GM18858 (cell line): ENCODE data around the gene MYMX.
A peak's percentile ranks its signal among the peaks of the same experiment; 100 is the strongest.
"Not testable (repeated sequence)": the region's sequence is repeated elsewhere in the genome, so short reads cannot be mapped to it uniquely, and the experiment has no call there.

Source experiments
- ATAC-seq: cut with Tn5 transposase; IDR thresholded peaks from one replicate; pipeline ENCODE4 v1.9.1; 2021; ENCODE audit not compliant: unreplicated experiment

The MYMX gene

GRCh38 chr6:44230034-44230675 lies 13.4 kb downstream of the MYMX start:
- no peak for ATAC-seq

- ATAC-seq, result not testable (repeated sequence)
Measured at GRCh38 chr6:44231426-44231825, 14.7 kb downstream of the MYMX start.

- no peak for ATAC-seq
Measured at GRCh38 chr6:44232676-44233566, 16.2 kb downstream of the MYMX start.

- no peak for ATAC-seq
Measured at GRCh38 chr6:44233567-44234100, 16.9 kb downstream of the MYMX start.

- ATAC-seq, result no peak
Measured at GRCh38 chr6:44234101-44235025, 17.6 kb downstream of the MYMX start.

- ATAC-seq, result no peak
Measured at GRCh38 chr6:44235269-44235668, 18.5 kb downstream of the MYMX start.

GRCh38 chr6:44235891-44236516 lies 19.3 kb downstream of the MYMX start:
- ATAC-seq, result no peak

GRCh38 chr6:44237021-44237812 lies 20.5 kb downstream of the MYMX start:
- ATAC-seq, result no peak

GRCh38 chr6:44237813-44238433 lies 21.2 kb downstream of the MYMX start:
- ATAC-seq, result peak; percentile 55

GRCh38 chr6:44238687-44239350 lies 22.1 kb downstream of the MYMX start:
- no peak for ATAC-seq

GRCh38 chr6:44243345-44243744 lies 26.6 kb downstream of the MYMX start:
- no peak for ATAC-seq

- no peak for ATAC-seq
Measured at GRCh38 chr6:44245391-44245911, 28.7 kb downstream of the MYMX start.

GRCh38 chr6:44245912-44246662 lies 29.4 kb downstream of the MYMX start:
- peak; percentile 32 for ATAC-seq

GRCh38 chr6:44246663-44247337 lies 30.1 kb downstream of the MYMX start, which contains the start of gene HSP90AB1:
Gene HSP90AB1 (plus strand): TSS chr6:44247101. CDS start chr6:44248630, 1,529 bp downstream.
- ATAC-seq, result peak; percentile 33

- peak; percentile 7 for ATAC-seq
Measured at GRCh38 chr6:44247338-44248302, 30.9 kb downstream of the MYMX start.

GRCh38 chr6:44248579-44248978 lies 31.9 kb downstream of the MYMX start:
- no peak for ATAC-seq
